Naive thymus-derived CD4-positive, alpha-beta T cell (primary cell): ENCODE data around the gene EDA. TPM values are rescaled to one million over a fixed set of nuclear protein-coding genes. Genes with fewer than 3 reads are reported as not detected.

Experiments
- ATAC-seq: fragments of 150-1000 bp; cut with Tn5 transposase; 2 replicates; pipeline ENCODE4 v1.10.0; 2021; ENCODE audit warnings: mild to moderate bottlenecking, moderate library complexity
- CTCF ChIA-PET: fragments of 350-600 bp; sonication (Branson Sonifier 250); formaldehyde crosslinking; loops from one replicate; lab custom pipeline; 2021; ENCODE audit warnings: antibody characterized with exemption; lab: Charles Lee
- POLR2A ChIA-PET: fragments of 350-600 bp; sonication (Branson Sonifier 250); formaldehyde crosslinking; loops from one replicate; lab custom pipeline; 2021; ENCODE audit warnings: antibody characterized with exemption, inconsistent platforms; lab: Charles Lee
- DNase-seq, 9 donors: peaks; one replicate each; pipeline versions ENCODE4 v3.0.0 to v3.0.0-alpha.2; 2020 to 2022; ENCODE audit warnings: mixed read lengths in 1 of 9
- H3K27ac ChIP-seq: one replicate; pipeline ENCODE4 v1.7.0; 2013; ENCODE audit warnings: mild to moderate bottlenecking, low read depth, low read length, moderate library complexity
- H3K27me3 ChIP-seq, 2 donors: one replicate each; pipeline ENCODE4 v1.7.0; 2013; ENCODE audit warnings: low read length in 2 of 2, mild to moderate bottlenecking in 2 of 2, moderate library complexity in 2 of 2; ENCODE audit not compliant: control insufficient read depth in 2 of 2, insufficient read depth in 2 of 2
- H3K36me3 ChIP-seq, 3 experiments: 1 replicate in 2 of 3; 2 replicates in 1 of 3; pipeline ENCODE4 v1.7.0; 2013; ENCODE audit warnings: low read length in 3 of 3, mild to moderate bottlenecking in 3 of 3, moderate library complexity in 1 of 3; ENCODE audit not compliant: insufficient read depth in 3 of 3, control insufficient read depth in 2 of 3
- H3K4me1 ChIP-seq, 2 donors: one replicate each; pipeline ENCODE4 v1.7.0; 2013; ENCODE audit warnings: low read length in 2 of 2, mild to moderate bottlenecking in 2 of 2, moderate library complexity in 1 of 2; ENCODE audit not compliant: control insufficient read depth in 2 of 2, insufficient read depth in 2 of 2
- H3K4me3 ChIP-seq: 2 replicates; pipeline ENCODE4 v1.7.0; 2013; ENCODE audit warnings: mild to moderate bottlenecking, low read length
- H3K9me3 ChIP-seq, 3 experiments: 1 replicate in 2 of 3; 2 replicates in 1 of 3; pipeline ENCODE4 v1.7.0; 2013; ENCODE audit warnings: low read length in 3 of 3; ENCODE audit not compliant: control insufficient read depth in 2 of 3
- H3K27ac Mint-ChIP-seq, 9 donors: one replicate each; pipeline ENCODE4 v1.8.0; 2020 to 2022; ENCODE audit warnings: mixed read lengths in 9 of 9, mild to moderate bottlenecking in 8 of 9, moderate library complexity in 5 of 9, inconsistent platforms in 2 of 9
- H3K27me3 Mint-ChIP-seq, 5 donors: one replicate each; pipeline ENCODE4 v1.8.0; 2021 to 2022; ENCODE audit warnings: mixed read lengths in 5 of 5, mild to moderate bottlenecking in 1 of 5
- H3K36me3 Mint-ChIP-seq, 5 donors: one replicate each; pipeline ENCODE4 v1.8.0; 2020 to 2022; ENCODE audit warnings: mixed read lengths in 5 of 5, mild to moderate bottlenecking in 3 of 5, inconsistent platforms in 1 of 5
- H3K4me1 Mint-ChIP-seq, 7 donors: one replicate each; pipeline ENCODE4 v1.8.0; 2020 to 2022; ENCODE audit warnings: mixed read lengths in 7 of 7, mild to moderate bottlenecking in 3 of 7, inconsistent platforms in 1 of 7
- H3K4me3 Mint-ChIP-seq, 10 donors: one replicate each; pipeline ENCODE4 v1.8.0; 2020 to 2022; ENCODE audit warnings: mild to moderate bottlenecking in 10 of 10, mixed read lengths in 10 of 10, moderate library complexity in 6 of 10, inconsistent platforms in 2 of 10
- H3K9me3 Mint-ChIP-seq, 11 donors: one replicate each; pipeline ENCODE4 v1.8.0; 2020 to 2022; ENCODE audit warnings: mixed read lengths in 11 of 11, mild to moderate bottlenecking in 4 of 11, inconsistent platforms in 1 of 11, moderate library complexity in 1 of 11
- intact Hi-C, 2 donors: fragments of 100-400 bp; cut with micrococcal nuclease; formaldehyde crosslinking; loops; one replicate each; pipeline ENCODE4 v1.15.1; 2023
- polyA plus RNA-seq, 2 donors: library from polyadenylated mRNA; unstranded; fragments of 300-500 nt; fragmentation: Illumina TruSeq; gene quantifications; one replicate each; pipeline ENCODE4 v1.2.3, GENCODE V29; 2021
- total RNA-seq, 6 experiments: library from RNA in 5 of 6; stranded (reverse) in 5 of 6; gene quantifications; 1 replicate in 5 of 6; 2 replicates in 1 of 6; pipeline ENCODE4 v1.2.3 and lab custom pipeline; 2021 to 2026

Gene EDA
- total and polyA plus RNA-seq, 7 experiments from 2014 or later, result 1.1 to 14.3 (median 2.7) TPM

GRCh38 chrX:70025464-70025863 lies 409.6 kb downstream of the EDA start:
- no peaks in the 10 kb centered on the region for H3K27me3 Mint-ChIP-seq
- POLR2A ChIA-PET, result no interaction called here

GRCh38 chrX:70026112-70026850 lies 410.4 kb downstream of the EDA start:
- H3K36me3 Mint-ChIP-seq, result no peaks in the 10 kb centered on the region
- no peak overlapping the region for H3K4me3 ChIP-seq
- no peaks in the 10 kb centered on the region for H3K27me3 ChIP-seq
- H3K36me3 ChIP-seq, result no peaks in the 10 kb centered on the region
- intact Hi-C loops, result no loop called here
- H3K4me1 Mint-ChIP-seq, result peaks cover 14 to 43% (median 31%) of the 10 kb centered on the region in 7 donors
- peak overlapping the region in 6 of 9 donors; percentile 11 to 88 (median 66) for H3K27ac Mint-ChIP-seq
- H3K27me3 Mint-ChIP-seq, result no peaks in the 10 kb centered on the region
- DNase-seq (no peak), ATAC-seq (no peak)
- peaks cover 0 to 24% of the 10 kb centered on the region in 2 donors for H3K4me1 ChIP-seq
- H3K9me3 ChIP-seq, result no peaks in the 10 kb centered on the region
- no peaks in the 10 kb centered on the region for H3K9me3 Mint-ChIP-seq
- no peak overlapping the region for H3K27ac ChIP-seq
- CTCF ChIA-PET, result no interaction called here
- H3K4me3 Mint-ChIP-seq, result peak overlapping the region in 7 of 10 donors; percentile 12 to 52 (median 37)
- POLR2A ChIA-PET, result interaction anchor here (0.6 kb wide), 1 partner anchor 232 kb away, joined by 4 read pairs; no protein-coding TSS in a partner anchor

More at GRCh38 chrX:70025464-70025863, 409.6 kb downstream of the EDA start:
- CTCF ChIA-PET, result no interaction called here
- Histone ChIP-seq H3K4me3 (no peak overlapping the region), H3K9me3 (no peaks in the 10 kb centered on the region), H3K36me3 (no peaks in the 10 kb centered on the region), H3K27me3 (no peaks in the 10 kb centered on the region), H3K27ac (no peak overlapping the region), H3K4me1 (peaks cover 0 to 24% of the 10 kb centered on the region in 2 donors)
- no peak for DNase-seq
- peaks cover 14 to 37% (median 26%) of the 10 kb centered on the region in 7 donors for H3K4me1 Mint-ChIP-seq
- peak overlapping the region in 2 of 9 donors; percentile 79 to 88 for H3K27ac Mint-ChIP-seq
- intact Hi-C loops, result no loop called here
- H3K36me3 Mint-ChIP-seq, result no peaks in the 10 kb centered on the region
- no peak for ATAC-seq
- no peaks in the 10 kb centered on the region for H3K9me3 Mint-ChIP-seq
- peak overlapping the region in 6 of 10 donors; percentile 12 to 41 (median 28) for H3K4me3 Mint-ChIP-seq

GRCh38 chrX:70026851-70027200 lies 410.9 kb downstream of the EDA start:
- H3K27me3 ChIP-seq, result no peaks in the 10 kb centered on the region
- no peak for DNase-seq
- no peak overlapping the region for H3K4me3 ChIP-seq
- H3K4me1 ChIP-seq, result peaks cover 0 to 24% of the 10 kb centered on the region in 2 donors
- POLR2A ChIA-PET, result interaction anchor here (0.6 kb wide), 1 partner anchor 233 kb away, joined by 4 read pairs; no protein-coding TSS in a partner anchor
- no peaks in the 10 kb centered on the region for H3K9me3 Mint-ChIP-seq
- H3K36me3 Mint-ChIP-seq, result no peaks in the 10 kb centered on the region
- H3K27ac Mint-ChIP-seq, result peak overlapping the region in 4 of 9 donors; percentile 11 to 88 (median 30)
- H3K36me3 ChIP-seq, result no peaks in the 10 kb centered on the region
- CTCF ChIA-PET, result no interaction called here
- intact Hi-C loops, result no loop called here
- H3K9me3 ChIP-seq, result no peaks in the 10 kb centered on the region
- ATAC-seq, result no peak
- H3K4me1 Mint-ChIP-seq, result peaks cover 14 to 48% (median 32%) of the 10 kb centered on the region in 7 donors
- no peaks in the 10 kb centered on the region for H3K27me3 Mint-ChIP-seq
- H3K4me3 Mint-ChIP-seq, result peak overlapping the region in 2 of 10 donors; percentile 11 to 53
- no peak overlapping the region for H3K27ac ChIP-seq

GRCh38 chrX:70029863-70030262 lies 413.9 kb downstream of the EDA start:
- Histone ChIP-seq H3K4me1 (peaks cover 0 to 24% of the 10 kb centered on the region in 2 donors), H3K36me3 (no peaks in the 10 kb centered on the region), H3K27me3 (no peaks in the 10 kb centered on the region), H3K27ac (no peak overlapping the region), H3K9me3 (no peaks in the 10 kb centered on the region), H3K4me3 (no peak overlapping the region)
- H3K27me3 Mint-ChIP-seq, result no peaks in the 10 kb centered on the region
- DNase-seq (no peak), ATAC-seq (no peak)
- no peak overlapping the region for H3K4me3 Mint-ChIP-seq
- intact Hi-C loops, result loop anchor here (1.0 to 10.0 kb wide), 9 partner anchors 15 to 538 kb away; partner anchors contain the start of genes EDA (in 1 of the 2) and IGBP1 (in 1 of the 2)
- peaks cover 12 to 44% (median 29%) of the 10 kb centered on the region in 7 donors for H3K4me1 Mint-ChIP-seq
- CTCF ChIA-PET, result interaction anchor here (0.6 to 2.4 kb wide), 6 partner anchors 9 to 492 kb away, joined by 3 to 8 read pairs (median 3); partner anchors contain the start of gene IGBP1
- POLR2A ChIA-PET, result no interaction called here
- H3K27ac Mint-ChIP-seq, result peak overlapping the region in 1 of 9 donors; percentile 59
- no peaks in the 10 kb centered on the region for H3K36me3 Mint-ChIP-seq
- H3K9me3 Mint-ChIP-seq, result no peaks in the 10 kb centered on the region

- peak; percentile 80 for ATAC-seq
- Mint-ChIP-seq H3K27me3 (no peaks in the 10 kb centered on the region), H3K4me3 (peak overlapping the region in 1 of 10 donors; percentile 41), H3K9me3 (no peaks in the 10 kb centered on the region), H3K27ac (no peak overlapping the region), H3K36me3 (no peaks in the 10 kb centered on the region), H3K4me1 (peaks cover 11 to 40% (median 27%) of the 10 kb centered on the region in 7 donors)
- POLR2A ChIA-PET, result no interaction called here
- Histone ChIP-seq H3K27me3 (no peaks in the 10 kb centered on the region), H3K9me3 (no peaks in the 10 kb centered on the region), H3K4me3 (no peak overlapping the region), H3K4me1 (peaks cover 0 to 20% of the 10 kb centered on the region in 2 donors), H3K36me3 (no peaks in the 10 kb centered on the region), H3K27ac (no peak overlapping the region)
- peak in 8 of 9 donors; percentile 7 to 53 (median 40) for DNase-seq
- CTCF ChIA-PET, result interaction anchor here (1.2 to 2.4 kb wide), 5 partner anchors 9 to 493 kb away, joined by 3 to 8 read pairs (median 5); no protein-coding TSS in a partner anchor
- intact Hi-C loops, result loop anchor here (1.0 to 10.0 kb wide), 8 partner anchors 67 to 538 kb away; partner anchors contain the start of genes EDA (in 1 of the 2) and IGBP1 (in 1 of the 2)
These were observed 414.4 kb downstream of the EDA start for GRCh38 chrX:70030301-70030767.

GRCh38 chrX:70032792-70033191 lies 416.9 kb downstream of the EDA start:
- peaks cover 0 to 10% of the 10 kb centered on the region in 2 donors for H3K4me1 ChIP-seq
- ATAC-seq, result no peak
- H3K36me3 ChIP-seq, result no peaks in the 10 kb centered on the region
- intact Hi-C loops, result loop anchor here (1.0 to 10.0 kb wide), 7 partner anchors 64 to 540 kb away; partner anchors contain the start of gene EDA (in 1 of the 2)
- Mint-ChIP-seq H3K9me3 (no peaks in the 10 kb centered on the region), H3K27me3 (no peaks in the 10 kb centered on the region), H3K36me3 (no peaks in the 10 kb centered on the region), H3K27ac (no peak overlapping the region), H3K4me3 (no peak overlapping the region), H3K4me1 (peaks cover 0 to 22% (median 8%) of the 10 kb centered on the region in 7 donors)
- no peak for DNase-seq
- H3K27me3 ChIP-seq, result no peaks in the 10 kb centered on the region
- CTCF ChIA-PET, result no interaction called here
- no peak overlapping the region for H3K4me3 ChIP-seq
- no peak overlapping the region for H3K27ac ChIP-seq
- no peaks in the 10 kb centered on the region for H3K9me3 ChIP-seq
- POLR2A ChIA-PET, result no interaction called here
